ENCODE data around the gene TMEM175. TPM values are rescaled to one million over a fixed set of nuclear protein-coding genes. Genes with fewer than 3 reads are reported as not detected.

The TMEM175 gene
- total RNA-seq, 2 experiments from 2014 or later, result 12.5 to 33.1 TPM

GRCh38 chr4:985123-985830, 53.0 kb downstream of the TMEM175 start:
- Histone ChIP-seq H4K20me1 (ENCODE audit: insufficient read depth, low read length) (no peaks in the 10 kb centered on the region), H3K4me1 (ENCODE audit: insufficient read depth, low read length, poor library complexity, severe bottlenecking) (no peaks in the 10 kb centered on the region), H3K36me3 (ENCODE audit: insufficient read depth, low read length) (no peaks in the 10 kb centered on the region), H3K4me3 (ENCODE audit: low read depth, low read length, poor library complexity, severe bottlenecking) (no peak overlapping the region), H3K9me2 (ENCODE audit: insufficient read depth, low read length) (no peaks in the 10 kb centered on the region), H3K4me2 (ENCODE audit: low read length) (peak overlapping the region; percentile 66; the same call in 1 of the 2 replicates), H3K9me3 (ENCODE audit: low read length) (no peaks in the 10 kb centered on the region), H2AFZ (ENCODE audit: low read length) (no peak overlapping the region), H3K27ac (ENCODE audit: low read depth, low read length, poor library complexity, severe bottlenecking) (no peak overlapping the region), H3K79me2 (ENCODE audit: insufficient read depth, low read depth, low read length) (no peaks in the 10 kb centered on the region)
- intact Hi-C loops (cut with micrococcal nuclease; ENCODE audit: unreplicated experiment), result loop anchor here (5.0 kb wide), 1 partner anchor 93 kb away; no protein-coding TSS in a partner anchor
- no TSS peak for BruUV-seq (replicated peaks)
- POLR2A ChIA-PET, result no interaction called here
- CTCF ChIA-PET (ENCODE audit: unreplicated experiment), result no interaction called here
- DNase-seq (ENCODE audit: low spot score), result no peak
- TF ChIP-seq, protein P1, sequence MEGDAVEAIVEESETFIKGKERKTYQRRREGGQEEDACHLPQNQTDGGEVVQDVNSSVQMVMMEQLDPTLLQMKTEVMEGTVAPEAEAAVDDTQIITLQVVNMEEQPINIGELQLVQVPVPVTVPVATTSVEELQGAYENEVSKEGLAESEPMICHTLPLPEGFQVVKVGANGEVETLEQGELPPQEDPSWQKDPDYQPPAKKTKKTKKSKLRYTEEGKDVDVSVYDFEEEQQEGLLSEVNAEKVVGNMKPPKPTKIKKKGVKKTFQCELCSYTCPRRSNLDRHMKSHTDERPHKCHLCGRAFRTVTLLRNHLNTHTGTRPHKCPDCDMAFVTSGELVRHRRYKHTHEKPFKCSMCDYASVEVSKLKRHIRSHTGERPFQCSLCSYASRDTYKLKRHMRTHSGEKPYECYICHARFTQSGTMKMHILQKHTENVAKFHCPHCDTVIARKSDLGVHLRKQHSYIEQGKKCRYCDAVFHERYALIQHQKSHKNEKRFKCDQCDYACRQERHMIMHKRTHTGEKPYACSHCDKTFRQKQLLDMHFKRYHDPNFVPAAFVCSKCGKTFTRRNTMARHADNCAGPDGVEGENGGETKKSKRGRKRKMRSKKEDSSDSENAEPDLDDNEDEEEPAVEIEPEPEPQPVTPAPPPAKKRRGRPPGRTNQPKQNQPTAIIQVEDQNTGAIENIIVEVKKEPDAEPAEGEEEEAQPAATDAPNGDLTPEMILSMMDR (conservative IDR thresholded peaks at IDR 0.05; ENCODE audit: low read length), result no peak
- no peak for TF ChIP-seq EZH2phosphoT487 (IDR thresholded peaks at IDR 0.05; ENCODE audit: borderline replicate concordance, low read depth, low read length)

- intact Hi-C loops (cut with micrococcal nuclease; ENCODE audit: unreplicated experiment), result loop anchor here (2.0 to 5.0 kb wide), 3 partner anchors 54 to 244 kb away; partner anchors contain the start of genes GAK and TMEM175
- Histone ChIP-seq H3K9me3 (ENCODE audit: low read length) (no peaks in the 10 kb centered on the region), H3K79me2 (ENCODE audit: insufficient read depth, low read depth, low read length) (no peaks in the 10 kb centered on the region), H4K20me1 (ENCODE audit: insufficient read depth, low read length) (no peaks in the 10 kb centered on the region), H3K4me2 (ENCODE audit: low read length) (peak overlapping the region; percentile 66), H3K9me2 (ENCODE audit: insufficient read depth, low read length) (no peaks in the 10 kb centered on the region), H3K4me3 (ENCODE audit: low read depth, low read length, poor library complexity, severe bottlenecking) (peak overlapping the region; percentile 67), H3K36me3 (ENCODE audit: insufficient read depth, low read length) (no peaks in the 10 kb centered on the region), H3K4me1 (ENCODE audit: insufficient read depth, low read length, poor library complexity, severe bottlenecking) (no peaks in the 10 kb centered on the region), H2AFZ (ENCODE audit: low read length) (peak overlapping the region; percentile 78), H3K27ac (ENCODE audit: low read depth, low read length, poor library complexity, severe bottlenecking) (no peak overlapping the region)
- no peak for DNase-seq (ENCODE audit: low spot score)
- POLR2A ChIA-PET, result no interaction called here
- no TSS peak for BruUV-seq (replicated peaks)
- CTCF ChIA-PET (ENCODE audit: unreplicated experiment), result interaction anchor here (0.6 kb wide), 1 partner anchor 65 kb away, joined by 3 read pairs; no protein-coding TSS in a partner anchor
- TF ChIP-seq EZH2phosphoT487 (IDR thresholded peaks at IDR 0.05; ENCODE audit: borderline replicate concordance, low read depth, low read length), result no peak
- TF ChIP-seq, protein P1 (conservative IDR thresholded peaks at IDR 0.05; ENCODE audit: low read length), result no peak
Measured at GRCh38 chr4:986428-986878, 54.2 kb downstream of the TMEM175 start.

Data from OCI-LY7 (cell line).